NCI-H146 (cell line): ENCODE results near the gene ARFIP1.

Source experiments
- DNase-seq: peaks from one replicate; lab custom pipeline; 2025; lab: John Stamatoyannopoulos, UW

The ARFIP1 gene

DNA sequence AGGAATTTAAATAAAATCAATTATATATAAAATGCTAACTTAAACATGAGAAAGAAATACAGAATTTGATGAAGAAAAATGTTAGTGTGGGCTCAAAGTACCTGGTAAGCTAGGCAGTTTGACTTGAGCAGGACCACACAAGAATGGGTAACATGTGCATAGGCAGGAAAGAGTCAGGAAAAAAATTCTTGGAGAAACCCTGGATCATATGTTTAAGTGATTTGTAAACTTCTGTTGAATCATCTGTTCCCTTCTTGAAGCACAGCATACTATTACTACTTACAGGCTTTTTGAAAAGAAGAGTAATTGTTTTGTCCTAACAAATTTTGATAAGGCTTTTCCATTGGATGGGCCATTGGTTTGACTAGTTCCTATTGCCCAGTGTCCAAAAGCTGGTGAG, 118.9 kb downstream of the ARFIP1 start:
- DNase-seq = no peak

DNA sequence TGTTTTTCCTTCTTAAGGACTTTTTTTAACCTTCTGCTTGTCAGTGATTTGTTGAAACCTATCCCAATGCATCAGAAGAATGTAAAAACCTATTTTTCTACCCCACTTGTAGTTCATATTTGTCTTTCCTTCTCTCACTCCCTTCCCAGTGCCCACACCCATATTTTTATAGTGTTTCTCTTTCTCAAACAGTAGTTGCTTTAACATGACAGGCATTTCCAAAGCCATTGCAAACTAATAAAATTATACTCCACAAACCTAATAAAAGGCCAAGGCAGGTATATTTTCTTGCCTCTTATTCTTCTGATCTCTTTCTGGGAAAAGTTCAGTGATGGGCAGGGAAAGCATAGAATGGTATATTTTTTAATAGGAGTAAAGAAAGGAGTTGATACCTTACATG, 120.6 kb downstream of the ARFIP1 start:
- no peak for DNase-seq

DNA sequence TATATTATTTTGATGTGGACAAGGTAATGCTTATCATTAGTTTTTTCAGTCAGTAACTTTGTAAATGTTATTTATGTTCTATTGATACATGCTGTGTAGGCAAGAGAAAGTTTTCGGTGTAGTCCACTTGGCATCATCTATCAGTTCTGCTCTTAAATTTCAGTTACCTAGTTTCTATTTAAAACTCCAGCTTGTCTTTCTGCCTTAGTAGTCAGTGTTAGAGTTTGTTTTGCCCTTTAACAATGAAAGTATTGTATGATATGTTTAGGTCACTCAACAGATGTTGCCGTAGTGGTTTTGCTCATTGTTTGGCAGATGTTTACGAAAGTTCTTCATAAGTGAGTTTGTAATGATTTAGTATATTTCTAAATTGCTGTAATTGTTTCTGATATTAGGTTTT, 121.5 kb downstream of the ARFIP1 start:
- no peak for DNase-seq

DNA sequence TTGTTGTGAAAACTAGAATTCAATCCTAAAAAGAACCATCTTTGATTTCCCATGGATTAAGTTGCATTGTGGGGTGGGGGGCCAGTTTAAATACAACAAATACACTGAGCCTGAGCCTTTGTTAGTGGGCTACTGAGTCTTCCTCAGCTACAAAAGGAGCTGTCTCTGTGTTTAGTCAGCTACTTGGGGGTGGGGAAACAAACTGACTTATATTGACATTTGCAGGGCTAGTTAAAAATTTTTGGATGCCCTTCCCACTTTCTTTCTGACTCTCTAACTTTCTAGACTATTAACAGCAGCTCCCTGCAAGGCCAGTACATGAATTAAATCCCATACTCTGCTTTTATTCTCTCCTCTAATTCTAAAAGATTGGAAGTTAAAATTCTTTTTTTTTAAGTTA, 123.9 kb downstream of the ARFIP1 start:
- no peak for DNase-seq

DNA sequence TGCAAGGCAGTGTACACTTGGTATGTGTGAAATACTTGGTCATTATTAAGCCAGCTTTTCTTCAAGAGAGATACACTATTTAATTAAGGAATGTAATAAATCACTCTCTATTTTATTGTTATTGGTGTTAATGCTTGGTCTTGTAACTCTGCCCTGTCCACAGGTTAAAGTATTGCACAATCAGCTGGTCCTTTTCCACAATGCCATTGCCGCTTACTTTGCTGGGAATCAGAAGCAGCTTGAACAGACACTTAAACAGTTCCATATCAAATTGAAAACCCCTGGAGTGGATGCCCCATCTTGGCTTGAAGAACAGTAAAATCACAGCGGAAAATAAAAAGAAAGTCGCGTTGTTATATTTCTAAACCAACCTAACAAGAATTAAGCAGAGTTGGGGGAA, 130.1 kb downstream of the ARFIP1 start:
- DNase-seq = no peak

DNA sequence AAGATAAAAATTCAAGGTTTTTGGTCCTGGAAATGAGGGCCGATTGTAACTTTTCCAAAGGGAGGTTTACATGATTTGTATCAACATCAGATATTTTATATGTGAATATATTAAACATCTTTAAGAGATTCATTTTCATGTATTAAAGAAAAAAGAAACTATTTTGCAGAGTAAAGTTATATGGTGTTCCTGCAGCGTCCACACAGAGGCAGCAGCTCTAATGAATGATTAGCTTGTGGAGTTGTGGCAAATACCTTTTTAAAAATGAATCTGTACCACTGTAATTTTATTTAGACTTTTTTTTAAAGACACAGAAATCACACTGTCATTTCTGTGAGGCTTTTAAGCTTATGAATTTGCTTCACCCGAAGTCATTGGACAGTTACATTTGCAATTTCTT, 130.8 kb downstream of the ARFIP1 start:
- DNase-seq = no peak

DNA sequence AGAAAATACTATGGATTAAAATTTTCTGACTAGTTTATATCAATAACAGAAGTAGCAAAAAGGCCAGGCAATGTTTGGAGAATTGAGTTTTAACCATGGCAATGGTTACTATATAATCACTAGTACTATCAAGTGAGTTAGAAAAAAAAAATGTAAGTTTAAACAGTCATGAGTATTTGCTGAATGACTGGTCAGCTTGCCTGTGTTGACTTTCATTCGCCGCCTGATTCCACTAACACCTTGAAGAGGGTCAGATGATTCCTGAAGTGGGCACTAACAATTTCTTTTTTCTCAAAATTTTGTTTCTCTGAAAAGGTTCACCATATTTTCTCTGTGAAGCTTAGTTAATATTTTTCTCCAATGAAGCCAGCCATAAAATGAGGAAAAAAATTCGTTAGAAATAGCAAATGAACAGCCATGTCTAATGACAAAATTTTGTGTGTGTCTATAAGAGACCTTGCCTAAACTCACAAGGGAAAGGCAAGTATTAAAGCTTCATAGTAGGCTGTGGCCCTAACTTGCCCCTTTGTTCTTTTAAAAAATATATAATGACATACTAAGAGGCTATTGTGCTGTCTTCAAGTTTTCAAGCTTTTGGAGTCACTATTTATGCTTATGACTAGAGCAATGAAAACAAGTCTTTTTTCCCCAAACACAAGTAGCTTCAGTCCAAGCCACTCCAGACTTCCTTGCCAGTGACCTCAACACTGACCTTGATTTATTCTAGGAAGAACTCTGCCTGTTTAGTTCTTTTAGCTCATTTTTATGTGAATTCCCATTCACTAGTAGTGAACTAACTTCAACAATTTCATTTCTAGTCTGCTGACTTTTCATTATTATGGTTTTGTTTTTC, 138.0 kb downstream of the ARFIP1 start:
- no peak for DNase-seq

DNA sequence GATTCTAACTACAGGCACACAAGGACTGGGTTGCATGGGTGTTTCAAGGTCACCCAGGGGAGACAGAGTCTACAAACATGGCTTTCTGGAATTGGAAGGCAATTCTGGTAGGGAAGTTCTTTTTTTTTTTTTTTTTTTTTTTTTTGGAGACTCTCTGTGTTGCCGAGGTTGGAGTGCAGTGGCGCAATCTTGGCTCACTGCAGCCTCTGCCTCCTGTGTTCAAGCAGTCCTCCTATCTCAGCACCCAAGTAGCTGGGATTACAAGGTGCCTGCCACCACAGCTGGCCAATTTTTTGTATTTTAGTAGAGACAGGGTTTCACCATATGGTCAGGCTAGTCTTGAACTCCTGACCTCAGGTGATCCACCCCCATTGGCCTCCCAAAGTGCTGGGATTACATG, 140.1 kb downstream of the ARFIP1 start:
- no peak for DNase-seq

DNA sequence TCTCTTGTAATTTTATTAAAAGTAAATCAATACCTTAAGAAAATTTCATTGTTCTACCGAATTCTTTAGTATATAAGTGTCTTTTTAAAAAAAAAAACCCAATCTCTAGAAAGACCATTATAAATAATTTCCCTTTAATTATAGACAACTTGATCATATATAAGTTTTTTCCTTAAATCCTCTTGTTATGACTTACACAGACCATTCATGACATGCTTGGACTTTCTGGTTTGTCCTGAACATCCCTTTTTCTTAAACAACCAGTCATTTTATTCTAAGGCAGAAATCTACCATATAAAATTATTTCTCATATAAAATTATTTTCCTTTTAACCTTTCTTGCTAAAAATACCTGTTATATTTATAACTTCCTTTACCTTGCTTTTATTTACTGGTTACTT, 141.0 kb downstream of the ARFIP1 start:
- DNase-seq = peak; percentile 5

DNA sequence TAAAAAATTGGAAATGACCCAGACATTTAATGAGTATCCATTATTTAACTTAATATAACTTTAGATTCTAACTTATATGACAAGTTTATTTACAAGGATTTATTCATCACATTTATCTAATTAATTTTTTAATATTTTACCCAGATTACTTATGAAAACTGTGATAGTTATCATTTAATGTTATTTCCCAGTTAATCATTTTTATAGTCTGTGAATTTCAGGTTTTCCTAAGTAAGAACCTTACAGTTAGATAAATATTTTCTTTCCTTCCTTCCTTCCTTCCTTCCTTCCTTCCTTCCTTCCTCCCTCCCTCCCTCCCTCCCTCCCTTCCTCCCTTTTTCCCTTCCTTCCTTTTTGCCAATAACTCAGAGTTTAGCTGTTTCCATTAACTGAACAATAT, 141.5 kb downstream of the ARFIP1 start:
- DNase-seq = no peak

DNA sequence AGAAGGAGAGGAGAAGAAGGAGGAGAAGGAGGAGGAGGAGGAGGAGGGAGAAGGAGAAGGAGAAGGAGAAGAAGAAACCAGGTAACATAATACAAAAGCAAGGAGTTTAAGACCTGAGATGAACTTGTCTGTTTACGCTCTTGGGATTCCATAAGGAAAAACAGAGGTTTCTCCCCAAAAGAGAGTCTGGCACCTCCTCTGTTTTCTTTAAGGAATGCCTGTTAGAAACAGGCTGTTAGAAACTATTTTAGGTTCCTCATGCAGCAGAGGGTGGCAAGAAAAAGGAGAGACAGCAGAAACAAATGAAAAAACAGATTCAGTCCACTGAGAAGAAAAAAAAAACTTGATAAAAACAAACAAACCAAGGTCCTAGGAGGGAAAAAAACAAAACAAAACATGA, 146.1 kb downstream of the ARFIP1 start:
- no peak for DNase-seq

DNA sequence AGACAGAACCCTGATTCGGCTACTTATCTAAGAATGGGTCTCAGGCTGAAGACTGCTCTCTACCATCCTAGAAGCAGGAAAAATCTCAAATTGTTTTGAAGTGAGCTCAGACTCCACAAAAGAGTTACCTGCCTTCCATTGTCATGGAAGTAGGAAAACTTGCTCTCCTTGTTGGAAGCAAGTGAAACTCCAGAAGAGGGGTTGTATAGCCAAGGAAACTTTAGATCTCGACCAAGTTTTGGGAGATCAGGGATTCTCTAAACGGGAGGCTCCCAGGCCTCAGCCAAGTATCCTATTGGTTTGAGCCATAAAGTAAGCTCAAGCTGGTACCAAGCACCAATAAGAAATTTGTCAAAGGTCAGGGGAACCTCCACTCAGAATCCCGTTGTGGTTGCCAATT, 147.2 kb downstream of the ARFIP1 start:
- DNase-seq = no peak

DNA sequence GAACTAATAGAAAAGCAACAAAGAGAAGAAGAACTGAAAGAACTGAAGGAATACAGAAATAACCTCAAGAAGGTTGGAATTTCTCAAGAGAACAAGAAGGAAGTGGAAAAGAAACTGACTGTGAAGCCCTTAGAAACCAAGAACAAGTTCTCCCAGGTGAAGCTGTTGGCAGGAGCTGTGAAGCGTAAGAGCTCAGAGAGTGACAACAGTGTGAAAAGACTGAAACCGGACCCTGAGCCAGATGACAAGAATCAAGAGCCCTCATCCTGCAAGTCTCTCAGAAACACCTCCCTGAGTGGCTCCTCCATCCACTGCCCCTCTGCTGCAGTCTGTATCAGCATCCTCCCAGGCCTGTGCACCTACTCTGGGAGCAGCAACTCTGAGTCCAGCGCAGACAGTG, 148.0 kb downstream of the ARFIP1 start:
- DNase-seq = no peak

DNA sequence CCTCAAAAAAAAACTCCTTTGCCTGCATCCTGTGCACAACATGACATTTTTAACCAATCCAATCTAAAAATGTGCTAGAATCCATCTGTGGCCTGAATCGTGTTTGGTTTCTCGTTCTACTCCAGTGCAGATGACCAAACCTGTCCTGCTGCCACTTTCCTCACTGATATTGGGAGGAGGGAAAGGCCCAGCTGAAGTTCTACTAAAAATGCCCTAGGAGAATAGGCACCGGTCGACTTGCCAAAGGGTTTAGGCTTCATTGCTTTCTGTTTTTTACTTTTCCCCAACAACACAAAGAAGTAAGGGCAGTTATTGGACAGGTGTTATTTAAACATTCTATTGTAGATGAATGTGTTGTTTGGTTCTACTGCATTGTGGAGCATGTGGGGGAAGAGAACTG, 148.5 kb downstream of the ARFIP1 start:
- no peak for DNase-seq

DNA sequence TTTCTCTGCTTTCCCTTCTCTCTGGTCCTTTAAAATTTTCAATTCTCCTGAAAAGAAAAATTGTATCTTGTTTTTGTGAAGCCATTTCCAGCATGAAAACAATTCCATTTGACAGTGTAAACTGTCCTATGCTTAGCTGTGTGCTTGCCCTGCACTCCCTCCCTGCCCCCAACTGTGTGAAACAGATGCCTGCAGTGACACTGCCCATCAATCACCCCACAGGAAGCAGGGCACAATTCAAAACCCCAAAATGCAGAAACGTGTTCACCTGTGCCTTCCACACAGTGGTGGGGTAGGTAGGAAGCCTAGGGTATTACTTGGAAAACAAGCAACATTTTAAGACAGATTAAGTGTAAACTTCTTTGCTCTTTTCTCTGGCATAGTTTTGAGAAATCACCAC, 150.1 kb downstream of the ARFIP1 start:
- no peak for DNase-seq

DNA sequence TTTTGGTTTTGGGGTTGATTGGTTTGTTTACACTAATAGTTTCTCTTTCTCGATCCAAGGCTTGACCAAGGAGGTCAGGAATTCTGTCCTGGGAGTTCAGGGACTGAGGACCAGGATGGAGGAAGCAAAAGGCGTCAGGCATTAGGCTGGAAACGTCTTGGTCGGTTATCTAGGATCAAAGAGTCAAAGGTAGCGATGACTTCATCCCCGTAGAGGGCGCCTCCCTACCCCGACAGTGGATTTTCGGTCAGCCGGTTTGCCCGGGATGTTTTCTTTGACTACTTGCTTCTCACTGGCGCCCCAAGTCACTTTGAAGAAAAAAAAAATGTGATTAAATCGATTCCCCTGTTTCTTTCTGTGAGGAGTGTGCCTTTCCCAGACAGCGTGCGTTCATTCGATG, 155.4 kb downstream of the ARFIP1 start:
- peak; percentile 8 for DNase-seq

DNA sequence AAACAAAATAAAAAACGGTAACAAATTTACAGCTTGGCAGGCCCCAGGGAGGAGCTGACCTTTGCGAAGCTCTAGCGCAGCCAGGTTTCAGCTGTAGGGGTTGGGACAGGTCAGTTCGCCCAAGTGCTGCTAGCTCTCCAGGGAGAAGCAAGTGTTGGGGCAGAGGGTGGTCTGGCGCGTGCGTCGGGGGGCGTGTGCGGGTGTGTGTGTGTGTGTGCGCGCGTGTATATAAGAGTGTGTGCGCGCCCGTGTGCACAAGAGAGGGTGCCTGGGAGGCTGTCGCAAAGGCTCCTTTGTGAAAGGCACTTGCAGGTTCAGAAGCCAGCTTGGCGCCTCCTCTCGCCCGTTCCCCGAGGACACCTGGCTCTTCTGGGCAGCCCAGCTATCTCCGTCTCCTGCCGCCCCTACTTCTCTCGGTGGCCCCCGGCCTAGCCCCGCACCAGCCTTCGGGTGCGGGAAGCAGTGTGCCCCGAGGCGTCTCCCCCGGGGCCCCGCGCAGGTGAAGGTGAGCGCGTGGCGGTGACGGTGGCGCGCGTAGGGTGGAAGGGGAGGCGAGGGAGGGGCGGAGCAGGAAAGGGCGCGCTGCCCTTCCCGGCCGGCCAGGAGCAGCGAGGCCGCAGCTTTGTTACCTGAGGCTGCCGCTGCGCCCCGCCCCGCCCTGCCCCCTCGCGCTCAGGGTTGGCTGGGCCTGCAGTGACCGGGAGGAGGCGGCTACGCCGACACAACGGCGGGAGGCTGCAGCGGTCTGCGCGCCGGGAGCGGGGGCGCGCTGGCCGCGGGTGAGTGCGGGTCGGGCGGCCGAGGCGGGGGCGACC, 156.1 kb downstream of the ARFIP1 start, which contains the start of gene FHDC1:
Gene FHDC1 (plus strand): TSS at position 693 of the 815 bp plus-strand sequence. CDS start 6,735 bp downstream, outside the sequence.
- DNase-seq = peak; percentile 86

DNA sequence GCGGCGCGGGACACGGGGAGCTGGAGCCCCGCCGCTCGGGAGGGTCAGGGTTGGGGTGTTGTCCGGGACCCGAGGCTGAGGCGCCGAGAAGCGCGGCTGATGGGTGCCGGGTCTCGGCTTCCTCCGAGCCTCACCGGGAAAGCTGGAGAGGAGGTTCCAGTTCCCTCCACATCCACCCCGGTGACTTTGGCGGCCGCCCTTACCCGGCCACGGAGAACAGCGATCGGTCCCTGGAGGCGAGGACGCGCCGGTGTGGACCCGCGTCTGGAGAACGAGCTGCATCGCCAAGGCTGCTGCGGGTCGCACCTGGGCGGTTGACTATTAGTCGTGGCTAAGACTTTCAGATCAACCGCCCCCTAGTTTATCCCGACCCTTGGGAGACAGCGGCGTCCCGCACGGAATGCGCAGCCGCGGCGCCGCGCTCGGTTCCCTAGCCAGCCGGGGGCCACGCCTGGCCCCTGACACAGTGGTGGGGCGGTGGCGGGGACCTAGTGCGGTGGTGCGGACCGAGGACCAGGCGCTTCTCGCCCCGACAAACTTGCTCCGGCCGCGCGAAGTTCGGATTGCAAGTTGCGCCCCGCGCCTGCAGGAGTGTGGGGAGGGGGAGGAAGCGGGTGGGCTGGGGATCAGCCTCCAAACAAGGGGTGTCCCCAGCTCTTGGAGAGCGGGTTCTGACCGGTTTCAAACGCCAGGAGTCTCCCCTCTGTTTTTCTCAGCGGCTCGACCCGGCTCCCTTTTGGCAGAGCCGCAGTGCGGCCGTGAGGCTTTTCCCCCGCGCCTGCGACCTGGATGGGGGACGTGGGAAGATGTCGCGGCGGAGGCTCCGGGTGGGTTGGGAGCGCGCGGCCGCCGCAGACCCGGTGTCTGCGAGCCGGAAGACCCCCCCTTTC, 156.9 kb downstream of the ARFIP1 start:
- DNase-seq = peak; percentile 56

DNA sequence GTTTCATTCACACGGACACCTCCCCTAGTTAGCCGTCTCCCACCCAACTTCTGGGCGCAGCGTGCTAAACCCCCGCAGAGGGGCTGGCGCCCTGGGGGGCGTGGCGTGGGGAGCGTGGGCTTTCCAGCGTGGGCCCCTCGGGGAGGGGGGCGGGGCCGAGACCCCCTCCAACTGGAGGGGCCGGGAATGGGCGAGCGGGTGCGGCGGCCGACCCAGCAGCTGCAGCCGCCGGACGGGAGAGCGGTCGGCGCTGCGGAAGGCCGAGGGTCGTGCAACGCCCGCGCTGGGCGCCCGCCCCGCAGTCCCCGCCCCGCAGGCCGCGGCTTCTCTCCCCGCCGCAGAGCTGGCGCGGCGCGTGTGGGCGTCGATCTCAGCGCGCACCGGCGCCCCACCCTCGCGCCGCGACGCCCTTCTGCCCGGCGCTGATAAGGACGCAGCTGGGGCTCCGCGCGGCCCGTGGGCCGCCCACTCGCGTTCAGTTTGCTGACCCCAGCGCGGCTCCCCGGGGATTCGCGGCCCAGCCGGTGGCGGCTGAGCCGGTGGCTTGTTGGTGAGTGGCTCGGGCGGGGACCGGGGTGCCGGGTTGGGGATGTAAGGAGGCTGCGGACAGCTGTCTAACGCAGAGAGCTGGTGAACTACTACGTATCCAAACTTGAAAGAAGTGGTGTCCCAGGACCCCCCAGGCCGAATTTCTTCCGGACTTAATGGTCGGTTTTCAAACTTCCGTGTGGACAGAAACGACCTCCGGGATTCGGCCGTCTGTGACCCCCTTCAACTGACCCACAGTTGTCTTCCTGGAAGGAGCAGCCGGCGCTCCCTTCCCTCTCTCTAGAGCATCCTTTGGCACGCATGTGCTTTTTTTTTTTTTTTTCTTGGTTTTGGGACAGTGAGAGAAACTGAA, 157.8 kb downstream of the ARFIP1 start:
- DNase-seq = peak; percentile 24

DNA sequence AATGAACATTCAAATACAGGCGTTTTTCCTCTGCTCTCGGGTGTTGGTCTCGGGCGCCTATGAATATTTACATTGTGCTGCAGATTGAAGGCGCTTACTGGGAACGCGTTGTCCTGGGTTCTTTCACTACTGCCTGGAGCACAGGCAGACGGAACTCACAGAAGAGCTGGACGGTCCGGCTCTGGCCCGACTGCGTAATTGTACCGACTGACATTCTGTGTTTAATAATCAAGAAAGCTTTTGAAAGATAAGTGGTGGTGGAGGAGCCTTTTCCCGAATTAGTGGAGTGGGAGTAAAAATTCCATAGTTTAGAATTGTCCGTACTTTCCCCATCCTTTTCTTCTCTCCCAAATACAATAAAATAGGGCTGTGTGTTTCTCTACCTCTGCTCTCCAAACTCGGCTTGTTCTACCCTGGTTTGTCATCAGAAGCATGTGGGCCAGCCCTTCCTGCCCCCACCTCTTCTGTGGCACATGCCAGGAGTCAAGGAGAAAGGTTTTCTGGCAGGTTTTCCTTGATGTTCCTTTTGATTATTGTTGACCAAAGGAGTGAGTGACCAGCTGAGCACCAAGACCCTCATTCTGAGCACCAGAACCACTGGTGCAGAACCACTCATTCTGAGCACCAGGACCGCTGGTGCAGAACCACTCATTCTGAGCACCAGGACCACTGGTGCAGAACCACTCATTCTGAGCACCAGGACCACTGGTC, 158.6 kb downstream of the ARFIP1 start:
- peak; percentile 9 for DNase-seq
